NT2/D1 (cell line): ENCODE results near the gene ST6GALNAC4.
A peak's percentile ranks its signal among the peaks of the same experiment; 100 is the strongest.

Source experiments
- DNase-seq: peaks from one replicate; pipeline ENCODE4 v3.0.0-alpha.2; 2011; ENCODE audit warnings: low read depth, low spot score
- H3K27me3 ChIP-seq: 2 replicates; pipeline ENCODE4 v1.6.0; 2011; ENCODE audit warnings: mild to moderate bottlenecking; ENCODE audit not compliant: insufficient read length, insufficient read depth
- H3K36me3 ChIP-seq: 2 replicates; pipeline ENCODE4 v1.6.1; 2011; ENCODE audit warnings: mild to moderate bottlenecking, low read length, mixed read lengths; ENCODE audit not compliant: insufficient read depth, insufficient read length
- H3K4me1 ChIP-seq: 2 replicates; pipeline ENCODE4 v1.5.1; 2011; ENCODE audit not compliant: insufficient read depth, insufficient read length
- H3K4me3 ChIP-seq: 2 replicates; pipeline ENCODE4 v1.5.1; 2011; ENCODE audit warnings: low read depth; ENCODE audit not compliant: insufficient read length
- H3K9ac ChIP-seq: 2 replicates; pipeline ENCODE4 v1.6.0; 2011; ENCODE audit warnings: low read depth; ENCODE audit not compliant: insufficient read length
- H3K9me3 ChIP-seq: 2 replicates; pipeline ENCODE4 v1.5.1; 2011; ENCODE audit warnings: mild to moderate bottlenecking, low read length; ENCODE audit not compliant: insufficient read depth
- SUZ12 ChIP-seq: IDR thresholded peaks from 2 replicates; pipeline ENCODE4 v1.6.1; 2011; ENCODE audit not compliant: insufficient read length, insufficient read depth; ENCODE audit errors: extremely low read depth
- YY1 ChIP-seq: IDR thresholded peaks from 2 replicates; pipeline ENCODE4 v1.6.1; 2011; ENCODE audit not compliant: insufficient read length, insufficient read depth
- ZNF274 ChIP-seq: IDR thresholded peaks from 2 replicates; pipeline ENCODE4 v1.6.1; 2011; ENCODE audit warnings: mild to moderate bottlenecking, low read depth, low read length

The ST6GALNAC4 gene

DNA sequence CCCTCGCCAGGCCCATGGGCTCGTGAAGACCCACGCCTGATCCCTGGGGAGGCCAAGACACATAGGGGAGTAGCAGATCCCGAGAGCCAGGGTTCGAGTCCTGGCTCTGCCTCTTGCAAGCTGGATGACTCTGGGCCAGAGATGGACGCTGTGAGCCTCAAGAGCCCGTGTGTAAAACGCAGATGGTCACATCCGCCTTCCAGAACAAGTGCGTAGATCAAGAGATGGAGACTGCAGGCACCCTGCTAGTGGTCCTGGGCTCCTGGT is 8.2 kb downstream of the ST6GALNAC4 start:
- Histone ChIP-seq H3K4me1 (peaks cover 25% of the 10 kb centered on the region), H3K9me3 (no peaks in the 10 kb centered on the region), H3K36me3 (peaks cover 24% of the 10 kb centered on the region), H3K4me3 (no peak overlapping the region), H3K27me3 (no peaks in the 10 kb centered on the region), H3K9ac (no peak overlapping the region)
- TF ChIP-seq SUZ12 (no peak), ZNF274 (no peak), YY1 (no peak)
- DNase-seq: no peak

DNA sequence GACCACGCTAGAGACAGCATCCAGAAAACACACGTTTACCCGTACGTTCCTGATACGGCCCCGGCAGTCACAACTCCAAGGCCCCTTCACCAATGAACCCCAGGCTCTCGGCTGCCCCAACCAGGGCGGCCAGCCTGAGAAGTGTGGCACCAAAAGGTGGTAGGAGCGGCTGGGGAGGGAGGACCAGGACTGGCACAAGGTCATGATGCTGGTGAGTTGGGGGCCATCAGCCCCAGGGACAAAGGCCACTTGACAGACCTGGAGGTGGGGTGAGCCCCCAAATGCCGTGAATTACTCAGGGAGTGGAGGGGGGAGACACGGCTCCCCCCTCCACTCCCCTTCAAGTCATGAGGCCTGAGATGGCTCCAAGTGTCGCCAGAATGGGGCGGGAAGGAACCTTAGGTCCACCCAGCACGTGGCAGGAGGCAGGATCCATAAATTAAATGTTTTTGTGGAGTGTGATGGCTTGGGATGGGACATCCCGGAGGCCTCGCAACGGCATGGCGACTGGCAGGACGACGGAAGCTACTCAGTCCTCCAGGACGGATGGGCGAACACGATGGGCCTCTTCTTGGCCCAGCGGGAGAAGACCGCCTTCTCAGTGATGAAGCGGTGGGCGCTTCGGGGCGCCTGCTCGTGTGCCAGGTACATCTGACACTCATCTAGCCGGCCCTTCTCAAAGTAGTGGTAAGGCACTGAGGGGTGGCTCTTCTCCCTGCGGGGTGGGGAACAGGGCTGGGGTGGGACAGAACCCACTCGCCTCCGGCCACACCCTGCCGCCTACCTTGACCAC is 8.8 kb downstream of the ST6GALNAC4 start:
- Histone ChIP-seq H3K27me3 (no peaks in the 10 kb centered on the region), H3K4me3 (no peak overlapping the region), H3K9ac (no peak overlapping the region), H3K36me3 (peaks cover 24% of the 10 kb centered on the region), H3K9me3 (no peaks in the 10 kb centered on the region), H3K4me1 (peaks cover 27% of the 10 kb centered on the region)
- TF ChIP-seq ZNF274 (no peak), SUZ12 (no peak)
- DNase-seq: no peak

DNA sequence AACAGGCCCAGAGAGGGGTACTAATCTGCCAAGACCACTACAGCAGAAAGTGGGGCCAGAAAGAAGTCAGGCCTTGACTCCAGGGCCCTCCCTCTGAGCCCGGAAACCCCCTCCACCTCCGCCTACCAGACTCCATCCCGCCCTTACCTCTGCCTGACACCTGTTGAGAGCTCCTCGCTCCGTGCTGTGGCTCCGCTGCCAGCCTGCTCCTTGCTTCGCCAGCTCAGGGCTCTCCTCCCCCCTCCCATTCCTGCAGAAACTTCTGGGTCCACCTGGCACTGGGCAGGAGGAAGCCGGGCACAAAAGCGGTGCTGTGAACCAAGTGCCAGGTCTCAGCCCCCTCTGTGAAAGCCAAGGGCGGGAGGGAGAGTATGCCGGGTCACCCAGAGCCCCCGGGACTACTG is 11.1 kb downstream of the ST6GALNAC4 start:
- H3K9ac ChIP-seq: peak overlapping the region; percentile 56
- no peak overlapping the region for H3K4me3 ChIP-seq
- H3K27me3 ChIP-seq: no peaks in the 10 kb centered on the region
- no peak for DNase-seq
- peaks cover 7% of the 10 kb centered on the region for H3K36me3 ChIP-seq
- no peaks in the 10 kb centered on the region for H3K9me3 ChIP-seq
- TF ChIP-seq ZNF274 (no peak), YY1 (no peak), SUZ12 (no peak)
- H3K4me1 ChIP-seq: peaks cover 24% of the 10 kb centered on the region

DNA sequence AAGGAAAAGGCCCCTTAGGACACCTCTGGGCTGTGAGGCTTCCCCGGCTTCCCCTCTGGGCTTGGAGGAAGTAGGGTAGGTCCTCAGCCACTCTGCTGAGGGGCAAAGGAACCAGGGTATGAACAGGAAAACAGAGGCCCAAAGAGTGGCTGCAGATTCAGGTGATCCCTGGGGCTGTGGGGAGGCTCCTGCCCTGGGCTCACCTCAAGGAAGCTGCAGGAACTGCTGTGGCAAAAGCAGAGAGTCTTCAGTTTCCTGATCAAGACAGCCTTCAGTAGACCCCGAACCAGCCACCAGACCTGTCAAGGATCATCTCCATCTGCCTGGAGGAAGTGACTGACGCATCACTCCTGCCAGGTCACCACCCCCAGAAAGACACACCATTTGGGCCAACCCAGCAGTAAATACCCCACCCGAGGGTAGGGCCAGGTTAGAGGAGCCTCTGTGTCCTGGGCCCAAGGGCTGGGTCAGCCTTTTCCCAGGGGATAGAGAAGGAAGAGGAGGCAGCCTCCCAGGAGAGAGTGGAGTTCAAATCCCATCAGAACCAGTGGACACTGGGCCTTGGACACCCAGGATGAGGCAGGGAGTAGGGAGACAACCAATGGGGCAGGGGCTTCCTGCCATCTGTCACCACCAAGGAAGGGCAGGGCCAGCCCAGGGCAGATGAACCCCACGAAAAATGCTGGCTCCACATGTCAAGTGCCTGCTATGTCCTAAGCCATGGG is 11.7 kb downstream of the ST6GALNAC4 start:
- Histone ChIP-seq H3K9ac (peak overlapping the region; percentile 5), H3K36me3 (peaks cover 6% of the 10 kb centered on the region), H3K4me3 (no peak overlapping the region), H3K4me1 (peaks cover 24% of the 10 kb centered on the region), H3K9me3 (no peaks in the 10 kb centered on the region), H3K27me3 (no peaks in the 10 kb centered on the region)
- DNase-seq: no peak
- no peak for TF ChIP-seq ZNF274
- TF ChIP-seq SUZ12: no peak
- TF ChIP-seq YY1: no peak

DNA sequence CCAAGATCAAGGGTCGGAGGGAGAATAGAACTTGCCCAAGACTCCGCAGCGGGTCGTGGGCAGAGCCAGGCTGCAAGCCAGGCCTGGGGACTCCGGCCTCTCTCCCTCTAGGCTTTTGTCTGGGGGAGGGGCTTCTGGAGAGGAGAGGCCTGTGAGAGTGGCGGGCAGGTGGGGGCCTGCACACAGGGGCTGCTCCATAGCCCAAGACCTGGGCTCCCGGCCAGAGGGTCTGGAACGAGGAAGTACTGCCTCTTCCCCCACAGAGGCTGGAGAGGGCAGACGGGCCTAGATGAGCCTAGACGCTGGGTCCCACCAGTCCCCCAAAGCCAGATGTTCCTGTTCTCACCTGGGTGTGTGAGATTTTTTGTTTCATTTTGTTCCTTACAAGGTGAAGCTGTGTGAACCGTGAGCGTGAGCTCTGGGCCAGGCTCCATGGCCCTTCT is 12.3 kb downstream of the ST6GALNAC4 start:
- TF ChIP-seq YY1: no peak
- no peak for TF ChIP-seq ZNF274
- no peak for TF ChIP-seq SUZ12
- Histone ChIP-seq H3K27me3 (peaks cover 5% of the 10 kb centered on the region), H3K4me3 (no peak overlapping the region), H3K4me1 (peaks cover 27% of the 10 kb centered on the region), H3K9me3 (no peaks in the 10 kb centered on the region), H3K9ac (peak overlapping the region; percentile 5), H3K36me3 (peaks cover under 1% of the 10 kb centered on the region)
- no peak for DNase-seq

DNA sequence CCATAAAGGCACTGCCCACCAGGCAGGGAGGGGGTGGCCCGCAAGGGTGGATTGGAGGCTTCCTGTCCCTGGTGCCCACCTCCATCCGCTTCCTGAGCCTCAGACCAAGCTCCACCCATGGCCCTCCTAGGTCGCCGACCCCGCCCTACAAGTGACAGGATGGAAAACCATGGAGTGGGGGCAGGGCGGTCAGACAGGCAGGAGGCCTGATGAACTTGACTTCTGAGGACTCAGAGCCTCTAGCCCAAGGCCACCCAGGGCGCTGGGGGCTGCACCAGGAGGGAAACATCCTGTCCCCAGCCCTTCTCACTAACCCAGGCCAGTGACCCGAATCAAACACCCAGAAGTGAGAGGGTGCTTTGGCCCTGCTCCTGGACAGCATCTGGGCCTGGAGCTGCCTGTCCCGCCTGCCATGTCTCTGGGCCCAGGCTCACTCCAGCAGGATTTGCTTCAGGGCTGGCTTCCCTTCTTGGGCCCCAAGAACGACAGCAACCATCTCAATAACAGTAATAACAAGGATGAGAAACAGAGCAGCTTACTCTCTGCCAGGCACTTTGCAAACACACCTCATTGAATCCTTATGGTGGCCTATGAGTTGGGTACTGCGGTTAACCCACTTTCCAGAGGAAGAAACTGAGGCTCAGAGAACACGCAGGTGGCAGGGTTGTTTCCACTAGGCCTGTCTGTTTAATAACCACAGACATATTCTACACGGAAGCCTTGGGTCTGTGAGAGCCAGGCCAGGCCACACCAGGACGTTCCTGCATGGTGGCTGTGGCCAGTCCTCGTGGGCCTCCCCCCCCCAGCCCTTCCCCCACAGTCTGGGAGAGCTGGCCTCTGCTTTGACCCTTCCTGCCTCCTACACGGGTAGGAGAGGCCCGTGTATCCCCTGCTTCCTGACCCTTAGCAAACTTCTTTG is 13.0 kb downstream of the ST6GALNAC4 start:
- H3K27me3 ChIP-seq: peaks cover 5% of the 10 kb centered on the region
- no peak overlapping the region for H3K4me3 ChIP-seq
- peaks cover 27% of the 10 kb centered on the region for H3K4me1 ChIP-seq
- no peak for TF ChIP-seq YY1
- H3K9me3 ChIP-seq: no peaks in the 10 kb centered on the region
- peak overlapping the region; percentile 63 for H3K9ac ChIP-seq
- H3K36me3 ChIP-seq: no peaks in the 10 kb centered on the region
- peak; percentile 72 for DNase-seq

DNA sequence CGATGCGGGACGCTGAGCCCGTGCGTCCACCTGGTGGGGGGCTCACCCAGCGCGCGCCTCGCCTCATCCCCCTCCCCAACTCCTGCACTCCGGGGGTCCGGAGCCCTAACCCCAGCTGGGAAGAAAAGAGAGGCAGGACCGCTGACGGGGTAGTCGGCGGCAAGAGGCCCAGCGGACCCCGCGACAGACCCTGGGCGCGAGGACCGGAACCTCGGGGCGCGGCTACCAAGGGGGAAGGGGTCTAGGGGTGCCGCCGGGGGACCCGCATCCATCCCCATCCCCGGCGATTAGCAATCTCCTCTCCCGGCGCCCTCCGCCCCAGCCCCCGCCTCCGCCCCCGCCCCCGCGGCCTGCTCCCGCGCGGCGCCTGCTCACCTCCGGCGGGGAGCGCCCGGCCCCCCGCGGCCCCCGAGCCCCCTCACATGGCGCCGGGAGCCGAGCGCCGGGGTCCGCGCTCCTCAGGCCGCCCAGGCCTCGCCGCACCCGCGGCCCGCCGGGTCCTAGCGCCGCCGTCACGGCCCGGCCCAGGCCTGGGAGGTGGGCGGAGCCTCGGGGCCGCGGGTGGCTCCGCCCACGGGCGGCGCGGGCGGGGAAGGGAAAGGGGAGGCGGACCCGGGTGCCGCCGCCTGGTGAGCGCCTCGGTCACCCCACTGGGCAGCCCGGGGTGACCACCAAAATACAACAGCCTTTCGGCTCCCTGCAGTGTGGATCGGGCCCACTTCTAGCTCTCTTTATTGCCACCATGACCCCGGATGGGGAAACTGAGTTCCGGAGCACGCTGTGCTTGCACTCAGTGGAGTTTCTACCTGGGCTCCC is 17.5 kb downstream of the ST6GALNAC4 start, which contains the start of gene ST6GALNAC6:
ST6GALNAC6 (minus strand) TSS at position 476 of the 816 bp plus-strand sequence. CDS start 1,622 bp downstream, outside the sequence.
- peaks cover 5% of the 10 kb centered on the region for H3K27me3 ChIP-seq
- no peaks in the 10 kb centered on the region for H3K9me3 ChIP-seq
- H3K4me3 ChIP-seq: peak within 1 kb of the TSS; percentile 69
- no peak for DNase-seq
- peak within 1 kb of the TSS; percentile 81 for H3K9ac ChIP-seq
- TF ChIP-seq ZNF274 (no peak), YY1 (no peak), SUZ12 (no peak)
- H3K4me1 ChIP-seq: peaks cover 26% of the 10 kb centered on the region
- H3K36me3 ChIP-seq: peaks cover 22% of the 10 kb centered on the region
